ENCODE results near the gene COX4I1.

GRCh38 chr16:85809645-85810044 is 10.2 kb downstream of the COX4I1 start:
- no peak; the same call in 1 of the 2 replicates for TF ChIP-seq CTCF (conservative IDR thresholded peaks at IDR 0.05; ENCODE audit: low read length)
- no peak for TF ChIP-seq EZH2phosphoT487 (IDR thresholded peaks at IDR 0.05; ENCODE audit: borderline replicate concordance)

All from Loucy (cell line).